PFSK-1 (cell line): ENCODE data around the gene NODAL.

Experiments
- FOXP2 ChIP-seq: optimal IDR thresholded peaks from 2 replicates; pipeline ENCODE3; 2011; ENCODE audit warnings: borderline replicate concordance, control low read depth, inconsistent platforms; ENCODE audit not compliant: insufficient read depth; ENCODE audit errors: extremely low read length, extremely low read depth
- POLR2AphosphoS5 ChIP-seq: IDR thresholded peaks from 2 replicates; pipeline ENCODE4 v1.6.1; 2012; ENCODE audit warnings: low read depth, mild to moderate bottlenecking, control low read depth, low read length, moderate library complexity
- REST ChIP-seq, 2 experiments: IDR thresholded peaks; 2 replicates each; pipeline versions ENCODE4 v1.6.1 to v1.8.0; 2011 to 2012; ENCODE audit warnings: low read depth in 2 of 2, low read length in 2 of 2, control low read depth in 1 of 2, inconsistent platforms in 1 of 2, mild to moderate bottlenecking in 1 of 2, moderate library complexity in 1 of 2; ENCODE audit not compliant: insufficient read depth in 1 of 2
- SIN3A ChIP-seq: IDR thresholded peaks from 2 replicates; pipeline ENCODE4 v1.6.1; 2012; ENCODE audit warnings: mild to moderate bottlenecking, low read length, moderate library complexity, borderline replicate concordance; ENCODE audit not compliant: insufficient read depth
- TAF1 ChIP-seq: IDR thresholded peaks from 2 replicates; pipeline ENCODE4 v1.6.1; 2012; ENCODE audit warnings: low read length, control low read depth, borderline replicate concordance; ENCODE audit not compliant: insufficient read depth

The NODAL gene

GRCh38 chr10:70405037-70405824 lies 36.2 kb downstream of the NODAL start:
- TF ChIP-seq FOXP2 (no peak), SIN3A (peak; percentile 21; the same call in 1 of the 2 replicates)

- no peak for TF ChIP-seq REST (IDR thresholded peaks at IDR 0.05; ENCODE audit: insufficient read depth in 1 of 2, low read depth in 2 of 2, low read length in 2 of 2)
- TF ChIP-seq SIN3A = no peak
- TF ChIP-seq POLR2AphosphoS5 = no peak
- no peak for TF ChIP-seq FOXP2
- TF ChIP-seq TAF1 = no peak
Observed at GRCh38 chr10:70404787-70405036, 36.8 kb downstream of the NODAL start.

- peak; percentile 84 for TF ChIP-seq POLR2AphosphoS5
- TF ChIP-seq REST (IDR thresholded peaks at IDR 0.05; ENCODE audit: insufficient read depth in 1 of 2, low read depth in 2 of 2, low read length in 2 of 2) = peak; percentile 30 to 52; a peak in 1 of 4 replicates
- no peak for TF ChIP-seq SIN3A
- peak; percentile 96 for TF ChIP-seq TAF1
- peak; percentile 86 for TF ChIP-seq FOXP2
Observed at GRCh38 chr10:70404036-70404786, 37.3 kb downstream of the NODAL start, which contains the start of gene EIF4EBP2. Gene EIF4EBP2, plus strand, starts transcription at chr10:70404145. Its CDS starts 257 bp downstream, at chr10:70404402.

GRCh38 chr10:70403483-70404035 lies 37.9 kb downstream of the NODAL start:
- TF ChIP-seq POLR2AphosphoS5 (no peak), REST (IDR thresholded peaks at IDR 0.05; ENCODE audit: insufficient read depth in 1 of 2, low read depth in 2 of 2, low read length in 2 of 2) (no peak), FOXP2 (no peak), SIN3A (no peak), TAF1 (no peak)

- no peak for TF ChIP-seq POLR2AphosphoS5
- TF ChIP-seq SIN3A = no peak
- no peak for TF ChIP-seq FOXP2
- TF ChIP-seq TAF1 = no peak
- TF ChIP-seq REST (IDR thresholded peaks at IDR 0.05; ENCODE audit: insufficient read depth in 1 of 2, low read depth in 2 of 2, low read length in 2 of 2) = no peak
Observed at GRCh38 chr10:70399177-70399576, 42.3 kb downstream of the NODAL start.
